Coronary artery (tissue), 2 donors: ENCODE measurements around the gene IL1A.
A peak's percentile ranks its signal among the peaks of the same experiment; 100 is the strongest.

ENCODE experiments used
- DNase-seq: peaks from one replicate; pipeline ENCODE4 v3.0.0-alpha.2; 2017; ENCODE audit warnings: low spot score
- H3K27ac ChIP-seq, 2 donors: fragments of 200-600 bp; sonication (generic); one replicate each; pipeline ENCODE4 v1.5.1; 2016 to 2019
- H3K4me3 ChIP-seq: fragments of 200-600 bp; sonication (generic); 2 replicates; pipeline ENCODE4 v1.5.1; 2016; ENCODE audit warnings: mild to moderate bottlenecking, moderate library complexity
- CTCF ChIP-seq: fragments of 200-600 bp; sonication (generic); IDR thresholded peaks from one replicate; pipeline ENCODE4 v1.5.1; 2019; ENCODE audit warnings: antibody characterized with exemption

Gene IL1A

GRCh38 chr2:112772911-112773475 is 11.3 kb downstream of the IL1A start:
- Histone ChIP-seq H3K27ac (no peak overlapping the region), H3K4me3 (no peak overlapping the region)
- no peak for DNase-seq
- no peak for TF ChIP-seq CTCF

DNA sequence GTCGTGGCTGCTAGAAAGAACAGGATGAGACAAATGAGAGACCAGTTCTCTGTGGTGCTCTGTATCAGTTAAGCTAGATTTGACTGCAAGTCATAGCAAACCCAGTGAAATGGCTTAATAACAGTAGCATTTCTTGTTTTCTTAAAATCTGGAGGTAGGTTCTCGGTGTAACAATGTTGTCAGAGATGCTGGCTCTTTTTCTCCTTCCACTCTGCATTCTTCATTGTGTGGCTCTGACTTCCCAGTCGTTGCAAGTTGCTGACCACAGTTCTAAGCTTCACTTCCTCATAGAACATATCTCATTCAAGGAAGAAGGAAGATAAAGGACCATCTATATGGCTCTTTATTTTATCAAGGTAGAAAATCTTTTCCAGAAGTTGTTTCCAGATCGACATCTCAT is 12.0 kb downstream of the IL1A start:
- Histone ChIP-seq H3K27ac (no peak overlapping the region), H3K4me3 (no peak overlapping the region)
- TF ChIP-seq CTCF: no peak
- no peak for DNase-seq

- no peak for DNase-seq
- TF ChIP-seq CTCF: no peak
- no peak overlapping the region for H3K27ac ChIP-seq
- no peak overlapping the region for H3K4me3 ChIP-seq
These were observed 15.9 kb downstream of the IL1A start for GRCh38 chr2:112768432-112768831.

DNA sequence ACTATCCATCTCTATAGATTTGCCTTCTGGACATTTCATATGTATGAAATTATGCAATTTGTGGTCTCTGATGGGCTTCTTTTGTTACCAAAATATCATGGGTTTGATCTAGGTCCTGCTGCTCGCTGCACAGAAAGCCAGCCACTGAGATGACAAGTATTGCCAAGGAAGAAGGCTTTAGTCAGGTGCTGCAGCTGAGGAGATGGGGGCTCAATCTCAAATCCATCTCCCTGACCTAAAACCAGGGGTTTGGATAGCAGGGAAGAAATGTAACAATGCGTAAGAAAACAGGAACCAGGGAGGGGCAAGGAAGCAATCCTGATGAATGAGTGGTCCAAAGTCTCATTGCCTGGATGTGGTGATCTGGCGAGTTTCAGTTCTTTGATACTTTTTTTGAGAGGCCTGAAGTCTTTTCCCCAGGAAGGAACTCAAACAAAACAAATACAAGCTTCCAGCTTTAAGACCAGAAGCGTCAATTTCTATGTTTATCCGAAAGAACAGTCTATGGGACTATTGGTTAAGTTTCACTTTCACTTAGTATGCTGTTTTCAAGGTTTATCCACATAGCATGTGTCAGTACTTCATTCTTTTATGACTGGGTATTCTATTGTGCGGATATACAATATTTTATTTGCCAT is 16.5 kb downstream of the IL1A start:
- no peak for TF ChIP-seq CTCF
- H3K27ac ChIP-seq: no peak overlapping the region
- DNase-seq: no peak
- peak overlapping the region; percentile 19 for H3K4me3 ChIP-seq

DNA sequence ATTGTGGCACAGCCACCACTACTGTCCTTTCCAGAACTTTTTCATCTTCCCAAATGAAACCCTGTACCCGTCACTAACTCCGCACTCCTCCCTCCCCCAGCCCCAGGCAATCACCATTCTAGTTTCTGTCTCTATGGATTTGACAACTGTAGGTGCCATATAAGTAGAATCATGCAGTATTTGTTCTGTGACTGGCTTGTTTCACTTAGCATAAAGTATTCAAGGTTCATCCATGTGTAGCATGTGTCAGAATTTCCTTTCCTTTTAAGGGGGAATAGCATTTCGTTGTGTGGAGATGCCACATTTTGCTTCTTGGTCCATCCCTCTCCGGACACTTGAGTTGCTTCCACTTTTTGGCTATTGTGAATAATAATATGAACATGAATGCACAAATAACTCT is 19.0 kb downstream of the IL1A start:
- no peak for DNase-seq
- no peak for TF ChIP-seq CTCF
- Histone ChIP-seq H3K27ac (no peak overlapping the region), H3K4me3 (peak overlapping the region; percentile 92)

DNA sequence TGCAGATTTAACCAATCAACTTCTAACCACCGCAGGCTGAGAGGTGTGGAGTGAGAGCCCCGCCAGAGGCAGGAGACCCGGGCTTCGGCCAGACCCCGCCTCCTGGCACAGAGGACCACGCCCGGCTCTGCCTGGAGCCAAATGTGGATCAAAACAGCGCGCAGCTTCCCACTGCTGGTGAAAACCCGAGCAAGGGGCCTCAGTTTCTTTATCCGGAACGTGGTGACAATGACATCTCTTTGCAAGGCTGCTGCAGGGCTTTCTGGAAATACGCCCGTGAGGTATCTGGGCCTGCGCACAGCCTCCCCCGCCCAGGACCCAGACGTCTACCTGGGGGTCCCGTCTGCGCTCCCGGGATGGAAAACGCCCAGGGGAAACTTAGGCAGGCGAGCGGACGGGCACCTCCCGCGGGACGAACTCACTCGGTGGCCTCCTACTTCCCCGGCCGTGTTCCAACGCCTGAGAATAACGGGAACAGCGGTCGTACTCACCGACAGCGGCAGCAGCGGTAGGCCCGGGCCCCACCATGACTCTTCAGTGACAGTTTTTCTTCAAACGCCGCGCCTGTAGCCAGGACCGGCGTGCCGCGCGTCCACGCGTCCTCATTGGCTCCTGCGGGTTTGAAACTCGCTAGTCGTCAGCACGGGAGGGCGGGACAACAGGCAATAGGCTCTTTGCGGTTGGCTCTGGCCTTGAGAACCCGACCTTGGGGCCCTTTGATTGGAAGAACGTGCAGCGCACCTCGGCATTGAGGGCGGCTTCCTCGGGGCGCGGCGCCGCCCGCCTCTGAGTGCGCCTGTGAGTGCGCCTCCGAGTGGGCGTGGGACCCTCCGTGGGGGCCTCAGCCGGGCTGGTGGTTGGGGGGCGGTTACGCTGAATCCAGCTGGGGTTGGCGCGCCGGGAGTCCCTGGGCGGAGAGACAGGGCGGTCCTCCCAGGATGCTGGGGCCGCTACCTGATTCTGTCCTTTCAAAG is 19.9 kb downstream of the IL1A start, which contains the start of gene CKAP2L:
TSS of gene CKAP2L (minus strand) at position 539 of the 974 bp plus-strand sequence. CDS start at position 528, 11 bp downstream.
- Histone ChIP-seq H3K27ac (peak within 1 kb of the TSS in 1 of 2 donors; percentile 45), H3K4me3 (peak within 1 kb of the TSS; percentile 92)
- TF ChIP-seq CTCF: no peak
- peak; percentile 95 for DNase-seq
